ENCODE data around the gene R3HDM4.

Gene R3HDM4

GRCh38 chr19:947707-948539 lies 34.9 kb upstream of the R3HDM4 start:
- DNase-seq (ENCODE audit: low read depth in 2 of 2): no peak

GRCh38 chr19:947090-947706 lies 34.2 kb upstream of the R3HDM4 start:
- no peak for DNase-seq (ENCODE audit: low read depth in 2 of 2)

- DNase-seq (ENCODE audit: low read depth in 2 of 2): no peak
Observed at GRCh38 chr19:945401-946252, 32.6 kb upstream of the R3HDM4 start.

GRCh38 chr19:944663-945241 lies 31.7 kb upstream of the R3HDM4 start:
- DNase-seq (ENCODE audit: low read depth in 2 of 2): no peak

GRCh38 chr19:944171-944567 lies 31.1 kb upstream of the R3HDM4 start:
- no peak for DNase-seq (ENCODE audit: low read depth in 2 of 2)

DNA sequence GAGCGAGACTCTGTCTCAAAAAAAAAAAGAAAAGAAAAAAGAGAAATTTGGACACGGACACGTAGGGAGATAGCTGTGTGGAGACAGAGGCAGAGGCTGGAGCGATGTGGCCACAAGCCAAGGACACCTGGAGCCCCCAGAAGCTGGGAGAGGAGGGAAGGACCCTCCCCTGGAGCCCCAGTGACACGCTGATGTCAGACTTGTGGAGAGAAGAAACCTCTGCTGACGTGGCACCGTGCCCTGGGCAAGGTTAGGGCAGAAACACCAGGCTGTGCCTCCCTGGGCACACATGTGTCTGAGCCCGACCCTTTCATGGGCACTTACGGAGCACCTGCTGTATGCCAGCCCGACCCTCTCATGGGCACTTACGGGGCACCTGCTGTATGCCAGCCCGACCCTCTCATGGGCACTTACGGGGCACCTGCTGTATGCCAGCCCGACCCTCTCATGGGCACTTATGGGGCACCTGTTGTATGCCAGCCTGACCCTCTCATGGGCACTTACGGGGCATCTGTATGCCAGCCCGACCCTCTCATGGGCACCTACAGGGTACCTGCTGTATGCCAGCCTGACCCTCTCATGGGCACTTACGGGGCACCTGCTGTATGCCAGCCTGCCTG lies 30.6 kb upstream of the R3HDM4 start:
- no peak for DNase-seq (ENCODE audit: low read depth in 2 of 2)

DNA sequence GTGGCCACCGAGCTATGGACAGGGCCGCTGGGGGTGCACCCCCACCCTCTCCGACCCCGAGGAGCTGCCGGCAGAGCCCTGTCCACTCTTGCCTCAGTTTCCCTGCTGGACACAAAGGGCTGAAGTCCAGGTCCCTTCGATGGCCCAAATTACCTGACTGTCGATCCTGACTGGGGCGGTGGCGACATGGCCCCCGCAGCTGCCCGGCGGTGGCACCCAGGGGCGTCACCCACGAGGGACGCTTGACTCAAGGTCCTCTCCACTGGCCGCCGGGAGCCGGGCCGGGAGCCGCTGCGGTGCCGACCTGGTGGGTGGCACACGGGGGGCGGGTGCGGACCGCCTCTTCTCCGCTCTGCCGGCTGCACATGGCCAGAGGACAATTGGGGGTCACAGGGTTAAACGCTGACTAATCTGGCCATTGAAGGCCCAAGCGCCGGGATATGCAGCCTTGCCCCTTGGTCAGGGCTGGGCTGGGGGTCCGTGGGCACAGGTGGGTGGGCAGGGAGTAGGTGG lies 29.2 kb upstream of the R3HDM4 start:
- no peak for DNase-seq (ENCODE audit: low read depth in 2 of 2)

DNA sequence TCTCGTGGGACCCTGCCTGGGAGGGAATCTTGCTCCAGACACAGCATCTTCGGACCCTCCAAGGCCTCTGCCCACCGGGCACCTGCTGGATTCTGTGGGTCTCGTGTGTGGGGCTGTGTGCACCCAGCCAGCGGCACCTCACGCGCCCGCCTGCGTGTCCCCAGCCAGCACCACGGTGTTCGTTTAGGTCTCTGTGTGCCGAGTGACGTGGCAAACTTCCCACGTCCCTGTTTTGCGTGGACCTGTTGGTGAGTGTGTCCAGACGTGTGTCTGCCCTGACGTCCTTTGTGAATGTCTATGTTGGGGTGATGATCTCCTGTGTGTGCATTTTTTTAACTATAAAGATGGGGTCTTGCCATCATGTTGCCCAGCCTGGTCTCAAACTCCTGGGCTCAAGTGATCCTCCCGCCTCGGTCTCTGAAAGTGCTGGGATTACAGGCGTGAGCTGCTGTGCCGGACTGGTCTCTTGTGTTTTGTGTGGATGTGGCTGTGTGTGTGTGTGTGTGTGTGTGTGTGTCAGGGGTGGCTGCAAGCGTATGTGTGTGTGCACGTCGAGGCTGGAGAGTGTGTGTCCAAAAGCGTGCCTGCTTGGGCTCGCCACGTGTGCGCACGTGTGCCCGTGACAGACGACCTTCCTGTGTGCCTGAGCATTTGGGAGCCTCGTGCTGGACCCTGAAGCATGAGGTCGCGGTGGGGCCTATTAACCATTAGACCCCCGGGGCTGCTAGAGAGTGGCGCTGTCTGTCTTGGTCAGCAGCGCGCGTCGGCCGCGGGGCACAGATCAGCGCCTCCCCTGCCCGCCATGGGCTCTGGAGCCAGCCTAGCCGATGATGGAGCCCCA lies 28.5 kb upstream of the R3HDM4 start:
- DNase-seq (ENCODE audit: low read depth in 2 of 2): no peak

DNA sequence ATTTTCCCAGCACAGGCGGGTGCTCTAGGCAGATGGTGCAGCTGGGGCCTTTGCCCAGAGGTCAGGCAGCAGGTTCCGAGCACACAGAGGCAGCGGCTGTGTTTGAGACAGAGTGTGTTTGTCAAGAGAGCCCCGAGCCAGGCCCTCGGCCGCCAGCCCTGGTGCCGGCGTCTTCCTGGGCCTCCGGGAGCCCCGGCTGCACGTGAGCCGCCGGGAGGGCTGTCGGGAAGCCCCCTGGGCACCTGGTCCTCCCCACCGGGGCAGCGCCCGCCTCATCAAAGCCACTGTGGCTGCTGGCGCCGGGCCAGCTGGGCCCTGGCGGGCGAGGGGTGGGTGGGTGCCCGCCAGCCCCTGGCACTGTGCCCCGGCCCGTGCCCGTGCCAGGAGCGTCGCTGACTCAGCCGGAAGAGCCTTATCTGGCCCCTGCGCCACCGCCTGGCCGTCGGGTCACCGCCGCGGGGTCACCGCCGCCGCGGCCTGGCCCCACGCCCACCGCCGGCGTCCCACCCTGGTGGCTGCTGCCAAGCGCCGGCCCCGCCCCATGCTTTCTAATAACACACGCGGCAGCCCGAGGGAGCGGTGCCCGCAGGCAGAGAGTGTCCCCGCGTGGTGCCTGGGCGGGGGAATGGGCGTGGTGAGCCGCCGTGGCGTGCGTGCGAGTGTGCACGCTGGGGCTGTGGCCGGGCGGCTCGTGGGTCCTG lies 27.7 kb upstream of the R3HDM4 start:
- no peak for DNase-seq (ENCODE audit: low read depth in 2 of 2)

DNA sequence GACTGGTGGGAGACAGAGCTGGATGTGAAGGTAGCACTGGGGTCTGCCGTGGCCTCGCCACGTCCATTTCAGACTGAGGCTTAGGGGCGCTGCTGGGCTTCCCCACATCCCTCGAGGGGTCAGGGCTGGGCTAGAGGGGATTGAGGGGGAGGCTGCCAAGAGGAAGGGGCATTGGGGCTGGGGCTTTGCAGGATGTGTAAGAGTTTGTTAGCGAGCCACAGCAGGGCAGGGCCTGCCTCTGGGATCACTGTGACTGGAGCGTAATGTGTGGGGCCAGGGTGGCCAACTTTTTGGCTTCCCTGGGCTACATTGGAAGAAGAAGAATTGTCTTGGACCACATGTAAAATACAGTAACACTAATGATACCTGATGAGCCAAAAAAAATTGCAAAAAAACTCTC lies 26.9 kb upstream of the R3HDM4 start:
- no peak for DNase-seq (ENCODE audit: low read depth in 2 of 2)

GRCh38 chr19:939439-939838 lies 26.4 kb upstream of the R3HDM4 start:
- DNase-seq (ENCODE audit: low read depth in 2 of 2): no peak

GRCh38 chr19:938233-938923 lies 25.4 kb upstream of the R3HDM4 start:
- no peak for DNase-seq (ENCODE audit: low read depth in 2 of 2)

GRCh38 chr19:937259-937694 lies 24.3 kb upstream of the R3HDM4 start:
- DNase-seq (ENCODE audit: low read depth in 2 of 2): peak in 1 of 2 donors; percentile 53

DNA sequence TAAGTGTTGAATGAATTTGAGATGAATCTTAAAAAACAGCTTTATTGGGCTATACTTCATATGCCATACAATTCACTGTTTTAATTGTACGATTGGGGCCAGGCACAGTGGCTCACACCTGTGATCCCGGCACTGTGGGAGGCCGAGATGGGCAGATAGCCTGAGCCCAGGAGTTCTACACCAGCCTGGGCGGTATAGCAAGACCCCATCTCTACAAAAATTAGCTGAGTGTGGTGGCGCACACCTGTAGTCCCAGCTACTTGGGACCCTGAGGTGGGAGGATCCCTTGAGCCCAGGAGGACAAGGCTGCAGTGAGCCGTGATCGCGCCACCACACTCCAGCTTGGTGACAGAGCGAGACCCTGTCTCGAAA lies 23.1 kb upstream of the R3HDM4 start:
- DNase-seq (ENCODE audit: low read depth in 2 of 2): no peak

- DNase-seq (ENCODE audit: low read depth in 2 of 2): no peak
Observed at GRCh38 chr19:934865-935479, 22.0 kb upstream of the R3HDM4 start.

GRCh38 chr19:934197-934840 lies 21.3 kb upstream of the R3HDM4 start:
- DNase-seq (ENCODE audit: low read depth in 2 of 2): no peak

GRCh38 chr19:933553-933882 lies 20.5 kb upstream of the R3HDM4 start:
- DNase-seq (ENCODE audit: low read depth in 2 of 2): no peak
